Measurements from ENCODE around the gene CLIP4.
A peak's percentile ranks its signal among the peaks of the same experiment; 100 is the strongest.

Gene CLIP4

DNA sequence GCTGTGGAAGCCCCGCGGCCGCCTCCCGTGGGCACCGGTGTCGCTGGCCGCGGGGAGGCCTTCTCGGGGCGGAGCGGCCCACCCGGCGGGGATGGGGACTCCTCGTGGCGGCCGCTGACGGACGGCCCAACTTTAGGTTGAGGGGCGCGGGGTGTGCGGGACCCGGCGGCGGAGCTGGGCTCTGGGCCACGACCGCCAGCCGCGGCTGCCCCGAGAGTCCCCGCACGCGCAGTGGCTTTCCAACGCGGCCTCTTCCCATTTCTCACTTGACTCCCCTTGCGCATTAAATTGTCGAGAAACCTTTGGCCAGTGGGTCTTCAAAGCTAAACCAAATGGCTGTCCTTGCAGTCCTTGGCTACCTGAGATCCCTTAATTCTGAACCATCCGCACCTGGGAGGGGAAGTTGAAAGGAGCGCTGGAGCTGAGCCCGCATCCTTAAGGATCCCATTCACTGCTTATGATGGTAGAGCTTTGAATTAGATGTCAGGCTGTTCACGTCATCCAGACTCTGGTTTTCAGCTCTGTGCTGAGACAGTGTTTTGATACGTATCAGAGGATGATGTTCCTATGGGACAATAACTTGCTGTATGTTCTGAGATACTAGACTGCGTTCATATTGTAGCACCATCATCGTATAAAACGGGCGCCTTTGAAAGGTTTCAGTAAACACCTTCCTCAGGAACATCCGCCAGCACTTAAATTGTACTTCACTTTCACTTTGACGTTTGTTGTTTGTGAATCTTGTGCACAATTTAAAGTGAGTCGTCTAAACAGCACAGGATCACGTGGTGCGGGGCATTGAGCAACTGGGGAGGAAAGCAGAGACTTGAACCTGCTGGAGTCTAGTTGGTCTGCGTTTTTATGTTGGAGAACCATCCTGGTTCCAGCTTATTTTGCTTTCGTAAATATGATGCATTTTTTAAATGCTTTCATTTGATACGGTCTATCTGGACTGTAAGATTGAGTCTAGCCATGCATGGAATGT lies 874 bp downstream of the CLIP4 start:
- Histone ChIP-seq H3K27ac (ENCODE audit: low read depth, low read length) (no peak overlapping the region), H3K4me3 (ENCODE audit: low read depth, low read length) (peak overlapping the region; percentile 58), H3K9ac (ENCODE audit: low read depth, low read length) (no peak overlapping the region), H3K4me1 (ENCODE audit: control insufficient read depth, insufficient read depth, low read length) (no peaks in the 10 kb centered on the region), H3K9me3 (ENCODE audit: control insufficient read depth, insufficient read depth, low read length) (no peaks in the 10 kb centered on the region), H3K27me3 (ENCODE audit: control insufficient read depth, insufficient read depth, low read length) (peaks cover 55% of the 10 kb centered on the region), H3K36me3 (ENCODE audit: control insufficient read depth, insufficient read depth, low read length) (no peaks in the 10 kb centered on the region)

DNA sequence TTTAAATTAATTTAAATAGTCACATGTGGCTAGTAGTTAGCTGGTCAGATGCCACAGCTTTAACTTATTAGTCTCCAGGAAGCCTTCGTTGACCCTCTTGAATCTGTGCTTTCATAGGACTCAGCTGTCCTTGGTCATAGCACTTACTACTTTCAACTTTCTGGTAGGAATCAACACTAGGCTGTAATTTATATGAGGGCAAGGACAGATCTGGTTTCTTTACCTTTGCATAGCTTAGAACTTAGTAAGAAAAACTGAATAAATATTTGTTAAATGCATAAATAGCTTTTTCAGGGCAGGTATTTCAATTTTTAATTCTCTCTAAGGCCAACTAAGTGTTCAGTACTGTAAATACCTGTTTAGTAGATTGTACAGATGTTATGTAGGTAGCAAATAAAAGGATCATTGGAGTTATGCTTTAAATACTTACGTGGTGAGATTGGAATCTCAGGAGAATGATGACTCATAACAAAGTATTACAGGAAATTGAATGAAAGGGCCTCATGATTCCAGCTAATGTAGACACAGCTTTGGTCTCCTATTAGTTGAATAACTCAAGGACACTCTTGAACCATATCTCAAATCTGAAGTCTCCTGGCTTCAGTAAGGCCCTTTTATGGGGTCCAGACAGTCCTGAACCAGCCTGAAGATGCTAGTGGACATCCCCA lies 2.6 kb downstream of the CLIP4 start:
- no peaks in the 10 kb centered on the region for H3K36me3 ChIP-seq (ENCODE audit: control insufficient read depth, insufficient read depth, low read length)
- no peaks in the 10 kb centered on the region for H3K4me1 ChIP-seq (ENCODE audit: control insufficient read depth, insufficient read depth, low read length)
- no peak overlapping the region for H3K4me3 ChIP-seq (ENCODE audit: low read depth, low read length)
- H3K9me3 ChIP-seq (ENCODE audit: control insufficient read depth, insufficient read depth, low read length): no peaks in the 10 kb centered on the region
- H3K27me3 ChIP-seq (ENCODE audit: control insufficient read depth, insufficient read depth, low read length): peaks cover 50% of the 10 kb centered on the region
- no peak overlapping the region for H3K27ac ChIP-seq (ENCODE audit: low read depth, low read length)
- H3K9ac ChIP-seq (ENCODE audit: low read depth, low read length): no peak overlapping the region

DNA sequence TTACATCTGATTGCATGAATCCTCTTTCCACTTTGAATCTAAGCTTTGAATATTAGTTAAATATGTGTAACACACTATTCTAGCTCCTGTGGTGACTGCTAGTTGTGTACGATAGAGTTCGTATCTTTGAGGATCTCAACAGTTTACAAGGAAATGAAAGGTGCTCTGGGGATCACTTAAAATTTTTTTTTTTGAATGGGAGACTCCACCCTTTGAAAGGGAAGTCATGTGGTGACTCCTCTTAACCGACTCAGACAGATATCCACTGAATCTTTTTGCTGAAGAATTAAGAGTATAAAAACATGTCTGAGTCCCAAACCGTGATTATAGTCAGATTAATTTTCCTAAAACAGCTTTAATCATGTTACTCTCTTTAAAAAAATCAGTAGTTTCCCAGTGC lies 4.0 kb downstream of the CLIP4 start:
- Histone ChIP-seq H3K4me3 (ENCODE audit: low read depth, low read length) (no peak overlapping the region), H3K9me3 (ENCODE audit: control insufficient read depth, insufficient read depth, low read length) (no peaks in the 10 kb centered on the region), H3K36me3 (ENCODE audit: control insufficient read depth, insufficient read depth, low read length) (no peaks in the 10 kb centered on the region), H3K9ac (ENCODE audit: low read depth, low read length) (no peak overlapping the region), H3K27me3 (ENCODE audit: control insufficient read depth, insufficient read depth, low read length) (peaks cover 35% of the 10 kb centered on the region), H3K27ac (ENCODE audit: low read depth, low read length) (no peak overlapping the region), H3K4me1 (ENCODE audit: control insufficient read depth, insufficient read depth, low read length) (no peaks in the 10 kb centered on the region)

DNA sequence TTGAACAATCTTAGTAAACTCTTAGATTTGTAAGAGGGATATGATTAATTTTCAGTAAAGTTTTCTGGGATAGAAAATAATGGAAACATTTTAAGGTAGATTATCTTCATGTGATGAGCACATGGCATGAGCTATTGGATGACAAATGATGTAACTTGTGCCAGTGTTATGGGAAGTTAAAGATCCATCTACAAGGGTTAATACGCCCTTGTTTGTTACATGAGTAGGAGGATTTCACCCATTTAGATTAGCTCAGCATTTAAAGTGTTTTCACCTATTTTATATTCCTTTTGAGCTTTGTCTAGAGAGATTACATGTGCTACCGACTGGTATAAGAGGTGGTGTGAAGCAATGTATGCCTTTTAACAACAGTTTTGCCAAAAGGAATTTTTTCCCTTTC lies 5.6 kb downstream of the CLIP4 start:
- no peak overlapping the region for H3K9ac ChIP-seq (ENCODE audit: low read depth, low read length)
- no peaks in the 10 kb centered on the region for H3K36me3 ChIP-seq (ENCODE audit: control insufficient read depth, insufficient read depth, low read length)
- no peak overlapping the region for H3K4me3 ChIP-seq (ENCODE audit: low read depth, low read length)
- H3K9me3 ChIP-seq (ENCODE audit: control insufficient read depth, insufficient read depth, low read length): no peaks in the 10 kb centered on the region
- H3K27me3 ChIP-seq (ENCODE audit: control insufficient read depth, insufficient read depth, low read length): peaks cover 20% of the 10 kb centered on the region
- H3K4me1 ChIP-seq (ENCODE audit: control insufficient read depth, insufficient read depth, low read length): no peaks in the 10 kb centered on the region
- no peak overlapping the region for H3K27ac ChIP-seq (ENCODE audit: low read depth, low read length)

DNA sequence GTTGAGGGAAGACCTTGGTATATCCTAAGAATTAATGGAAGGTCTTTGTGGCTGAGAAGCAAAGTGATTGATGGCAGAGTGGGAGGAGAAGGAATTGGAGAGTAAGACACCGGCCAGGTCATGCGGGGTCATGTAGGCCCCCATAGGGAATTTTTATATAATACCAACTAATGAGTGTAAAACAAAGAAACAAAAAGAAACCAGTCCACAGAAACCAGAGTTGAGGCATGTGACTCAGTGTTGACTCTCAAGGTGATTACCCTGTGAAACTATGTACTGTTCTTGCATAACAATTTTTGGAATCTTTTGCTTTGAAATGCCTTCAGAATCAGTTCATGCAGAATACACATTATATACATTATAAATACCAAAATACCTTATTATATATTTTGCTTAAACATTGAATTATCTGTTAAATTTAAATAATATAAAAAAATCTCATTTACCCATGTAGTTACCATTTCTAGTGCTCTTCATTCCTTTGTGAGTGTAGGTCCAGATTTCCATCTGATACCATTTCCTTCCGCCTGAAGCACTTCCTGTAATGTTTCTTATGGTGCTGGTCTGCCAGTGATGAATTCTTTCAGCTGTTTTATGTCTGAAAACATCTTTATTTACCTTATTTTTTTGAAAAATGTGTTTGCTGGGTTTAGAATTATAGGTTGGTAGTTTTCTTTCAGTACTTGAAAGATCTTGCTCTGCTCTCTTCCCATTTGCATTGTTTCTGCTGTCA lies 8.6 kb downstream of the CLIP4 start:
- H3K9me3 ChIP-seq (ENCODE audit: control insufficient read depth, insufficient read depth, low read length): no peaks in the 10 kb centered on the region
- 0 out of 2 replicates have a peak, but pooled peaks cover 3% of the 10 kb centered on the region for H3K4me1 ChIP-seq (ENCODE audit: control insufficient read depth, insufficient read depth, low read length)
- no peaks in the 10 kb centered on the region for H3K27me3 ChIP-seq (ENCODE audit: control insufficient read depth, insufficient read depth, low read length)
- H3K36me3 ChIP-seq (ENCODE audit: control insufficient read depth, insufficient read depth, low read length): no peaks in the 10 kb centered on the region
- no peak overlapping the region for H3K4me3 ChIP-seq (ENCODE audit: low read depth, low read length)
- no peak overlapping the region for H3K27ac ChIP-seq (ENCODE audit: low read depth, low read length)
- no peak overlapping the region for H3K9ac ChIP-seq (ENCODE audit: low read depth, low read length)

DNA sequence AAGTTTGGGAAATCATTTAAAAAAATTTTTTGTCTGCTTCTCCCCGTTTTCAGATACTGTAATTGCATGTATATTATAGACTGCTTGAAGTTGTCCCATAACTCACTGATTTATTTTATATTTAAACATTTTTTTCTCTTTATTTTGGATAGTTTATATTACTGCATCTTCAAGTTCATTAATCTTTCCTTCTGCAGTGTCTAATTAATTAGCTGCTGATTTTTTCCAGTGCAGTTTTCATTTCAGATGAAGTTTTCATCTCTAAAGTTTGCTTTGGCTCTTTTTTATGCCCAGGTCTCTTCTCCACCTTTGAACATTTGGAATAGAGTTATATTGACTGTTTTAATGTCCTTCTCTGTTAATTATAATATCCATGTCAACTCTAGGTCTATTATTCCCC lies 9.3 kb downstream of the CLIP4 start:
- H3K9ac ChIP-seq (ENCODE audit: low read depth, low read length): no peak overlapping the region
- no peaks in the 10 kb centered on the region for H3K36me3 ChIP-seq (ENCODE audit: control insufficient read depth, insufficient read depth, low read length)
- no peak overlapping the region for H3K4me3 ChIP-seq (ENCODE audit: low read depth, low read length)
- H3K27ac ChIP-seq (ENCODE audit: low read depth, low read length): no peak overlapping the region
- H3K9me3 ChIP-seq (ENCODE audit: control insufficient read depth, insufficient read depth, low read length): no peaks in the 10 kb centered on the region
- peaks cover 4% of the 10 kb centered on the region for H3K4me1 ChIP-seq (ENCODE audit: control insufficient read depth, insufficient read depth, low read length)
- no peaks in the 10 kb centered on the region for H3K27me3 ChIP-seq (ENCODE audit: control insufficient read depth, insufficient read depth, low read length)

DNA sequence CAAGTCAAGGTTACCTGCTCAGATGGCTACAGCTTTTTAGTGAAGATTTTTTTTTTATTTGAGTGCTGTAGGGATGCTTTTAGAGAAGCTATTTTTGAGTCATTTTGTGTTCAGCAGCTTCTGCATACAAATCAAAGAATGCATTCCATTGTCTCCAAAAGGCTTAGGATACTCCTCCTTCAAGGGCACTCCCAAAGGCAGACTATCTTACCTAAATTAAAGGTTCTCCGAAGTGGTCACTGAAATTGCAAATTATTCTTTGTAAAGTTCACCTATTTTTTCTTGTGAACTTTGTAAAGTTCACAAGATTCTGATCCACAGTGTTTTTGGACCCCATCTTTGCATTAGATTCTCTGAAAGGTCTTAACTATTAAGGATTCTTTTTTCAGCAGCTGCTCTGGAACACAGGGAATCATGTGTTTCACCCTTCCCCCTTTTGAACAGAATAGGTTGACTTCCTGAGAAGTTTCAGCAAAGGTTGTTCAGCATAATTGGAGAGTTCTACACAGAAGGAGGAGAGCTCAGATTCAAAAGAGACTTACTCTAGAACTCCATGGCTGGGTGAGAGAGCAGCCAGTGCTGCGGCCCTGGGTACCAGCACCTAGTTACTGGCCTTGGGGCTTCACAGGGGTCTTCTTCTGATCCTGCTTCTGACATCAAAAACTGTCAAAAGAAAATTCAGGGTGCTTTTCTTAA lies 14.5 kb downstream of the CLIP4 start:
- peaks cover 19% of the 10 kb centered on the region for H3K4me1 ChIP-seq (ENCODE audit: control insufficient read depth, insufficient read depth, low read length)
- peak overlapping the region; percentile 67 for H3K27ac ChIP-seq (ENCODE audit: low read depth, low read length)
- H3K9ac ChIP-seq (ENCODE audit: low read depth, low read length): no peak overlapping the region
- H3K9me3 ChIP-seq (ENCODE audit: control insufficient read depth, insufficient read depth, low read length): no peaks in the 10 kb centered on the region
- no peak overlapping the region for H3K4me3 ChIP-seq (ENCODE audit: low read depth, low read length)
- H3K36me3 ChIP-seq (ENCODE audit: control insufficient read depth, insufficient read depth, low read length): no peaks in the 10 kb centered on the region
- H3K27me3 ChIP-seq (ENCODE audit: control insufficient read depth, insufficient read depth, low read length): no peaks in the 10 kb centered on the region

DNA sequence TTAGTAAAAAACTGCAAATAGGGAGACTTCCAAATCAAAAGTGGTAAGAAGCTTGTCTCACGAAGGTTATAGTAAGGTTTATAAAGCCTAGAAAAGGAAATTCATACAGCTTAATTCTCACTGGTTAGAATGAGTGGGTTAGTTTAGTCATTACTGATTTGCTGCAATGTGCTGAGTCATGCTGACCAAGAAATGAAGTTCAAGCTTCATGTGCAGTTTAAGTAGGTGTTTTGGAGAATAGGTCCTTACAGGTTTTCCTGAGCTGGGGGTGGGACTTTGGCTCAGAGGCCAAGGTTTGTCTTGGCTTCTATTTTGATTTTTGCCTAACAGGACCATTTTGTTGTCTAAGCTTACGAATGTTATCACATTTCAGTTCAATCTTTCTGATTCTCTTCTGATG lies 15.1 kb downstream of the CLIP4 start:
- no peaks in the 10 kb centered on the region for H3K36me3 ChIP-seq (ENCODE audit: control insufficient read depth, insufficient read depth, low read length)
- H3K27me3 ChIP-seq (ENCODE audit: control insufficient read depth, insufficient read depth, low read length): no peaks in the 10 kb centered on the region
- H3K4me1 ChIP-seq (ENCODE audit: control insufficient read depth, insufficient read depth, low read length): peaks cover 19% of the 10 kb centered on the region
- H3K9me3 ChIP-seq (ENCODE audit: control insufficient read depth, insufficient read depth, low read length): no peaks in the 10 kb centered on the region
- H3K4me3 ChIP-seq (ENCODE audit: low read depth, low read length): no peak overlapping the region
- peak overlapping the region; percentile 67 for H3K27ac ChIP-seq (ENCODE audit: low read depth, low read length)
- no peak overlapping the region for H3K9ac ChIP-seq (ENCODE audit: low read depth, low read length)

DNA sequence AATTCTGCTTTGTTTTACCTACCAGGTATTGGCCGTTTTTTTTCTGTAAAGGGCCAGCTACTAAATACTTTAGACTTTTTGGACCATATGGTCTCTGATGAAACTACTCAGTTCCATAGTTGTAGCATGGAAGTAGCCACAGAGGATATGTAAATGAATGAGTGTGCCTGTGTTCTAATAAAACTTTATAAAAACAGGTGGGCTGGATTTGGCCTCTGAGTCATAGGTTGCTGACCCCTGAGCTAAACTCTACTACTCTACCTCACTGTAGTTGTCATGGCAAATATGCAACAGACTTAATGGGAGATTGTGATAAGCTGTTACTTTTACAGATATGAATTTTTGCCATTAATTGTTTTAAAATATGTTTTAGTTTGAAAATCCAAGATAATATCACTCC lies 19.7 kb downstream of the CLIP4 start:
- no peaks in the 10 kb centered on the region for H3K9me3 ChIP-seq (ENCODE audit: control insufficient read depth, insufficient read depth, low read length)
- no peak overlapping the region for H3K4me3 ChIP-seq (ENCODE audit: low read depth, low read length)
- no peaks in the 10 kb centered on the region for H3K27me3 ChIP-seq (ENCODE audit: control insufficient read depth, insufficient read depth, low read length)
- no peak overlapping the region for H3K9ac ChIP-seq (ENCODE audit: low read depth, low read length)
- H3K4me1 ChIP-seq (ENCODE audit: control insufficient read depth, insufficient read depth, low read length): peaks cover 10% of the 10 kb centered on the region
- no peaks in the 10 kb centered on the region for H3K36me3 ChIP-seq (ENCODE audit: control insufficient read depth, insufficient read depth, low read length)
- no peak overlapping the region for H3K27ac ChIP-seq (ENCODE audit: low read depth, low read length)

DNA sequence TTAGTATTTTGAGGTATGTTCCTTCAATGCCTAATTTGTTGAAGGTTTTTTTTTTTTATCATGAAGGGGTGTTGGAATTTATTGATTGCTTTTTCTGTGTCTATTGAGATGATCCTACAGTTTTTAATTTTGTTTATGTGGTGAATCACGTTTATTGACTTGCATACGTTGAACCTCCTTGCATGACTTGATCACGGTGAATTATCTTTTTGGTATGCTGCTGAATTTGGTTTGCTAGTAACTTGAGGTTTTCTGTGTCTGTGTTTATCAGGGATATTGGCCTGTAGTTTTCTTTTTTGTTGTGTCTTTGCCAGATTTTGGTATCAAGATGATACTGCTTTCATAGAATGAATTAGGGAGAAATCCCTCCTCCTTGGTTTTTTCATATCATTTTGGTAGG lies 23.9 kb downstream of the CLIP4 start:
- no peak overlapping the region for H3K27ac ChIP-seq (ENCODE audit: low read depth, low read length)
- no peak overlapping the region for H3K4me3 ChIP-seq (ENCODE audit: low read depth, low read length)
- H3K9ac ChIP-seq (ENCODE audit: low read depth, low read length): no peak overlapping the region
- no peaks in the 10 kb centered on the region for H3K4me1 ChIP-seq (ENCODE audit: control insufficient read depth, insufficient read depth, low read length)
- no peaks in the 10 kb centered on the region for H3K27me3 ChIP-seq (ENCODE audit: control insufficient read depth, insufficient read depth, low read length)
- no peaks in the 10 kb centered on the region for H3K36me3 ChIP-seq (ENCODE audit: control insufficient read depth, insufficient read depth, low read length)
- no peaks in the 10 kb centered on the region for H3K9me3 ChIP-seq (ENCODE audit: control insufficient read depth, insufficient read depth, low read length)

All from HUES48 (cell line).